ENCODE measurements around the gene ZNF593OS. TPM values are rescaled to one million over a fixed set of nuclear protein-coding genes. Genes with fewer than 3 reads are reported as not detected.

The ZNF593OS gene
- polyA plus RNA-seq, 1 experiment: not detected

DNA sequence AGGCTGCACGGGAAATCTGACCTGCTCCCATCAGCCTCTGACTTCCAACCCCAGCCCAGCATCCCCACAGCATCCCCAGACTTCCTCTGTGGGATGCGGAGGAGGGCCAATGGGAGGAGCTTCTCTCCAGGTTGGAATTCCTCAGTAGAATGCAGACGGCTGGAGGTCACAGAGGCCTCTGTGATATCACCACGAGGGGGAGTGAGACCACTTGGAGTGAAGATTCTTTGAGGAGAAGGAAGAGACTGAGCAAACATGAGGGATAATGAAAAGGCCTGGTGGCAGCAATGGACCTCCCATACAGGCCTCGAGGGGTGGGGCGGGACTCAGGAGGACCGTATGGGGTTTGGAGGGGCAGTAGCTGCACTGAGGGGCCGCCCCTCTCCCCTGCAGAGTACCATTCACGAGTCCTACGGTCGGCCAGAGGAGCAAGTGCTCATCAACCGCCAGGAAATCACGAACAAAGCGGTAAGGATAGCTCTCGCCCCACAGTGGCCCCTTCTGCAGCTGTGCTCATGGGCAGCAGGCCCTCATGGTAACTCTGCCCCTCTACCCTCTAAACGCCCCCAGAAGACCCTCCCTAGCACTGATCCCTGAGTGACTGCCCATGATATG, 18.8 kb upstream of the ZNF593OS start, which contains the start of gene CATSPER4:
TSS of gene CATSPER4 (plus strand) at position 230 of the 615 bp plus-strand sequence. CDS start at position 256, 26 bp downstream.
- DNase-seq (ENCODE audit: low read depth): no peak
- H3K36me3 ChIP-seq (ENCODE audit: control insufficient read depth, insufficient read depth, low read length): no peaks in the 10 kb centered on the region
- ChIA-PET CTCF (interaction anchor here (1.0 to 1.5 kb wide), 3 partner anchors 46 to 201 kb away, joined by 3 to 6 read pairs (median 4); no protein-coding TSS in a partner anchor), POLR2A (interaction anchor here (0.6 kb wide), 1 partner anchor 120 kb away, joined by 5 read pairs; no protein-coding TSS in a partner anchor)
- no peak within 1 kb of the TSS for H3K4me3 ChIP-seq (ENCODE audit: low read depth, low read length)
- no peaks in the 10 kb centered on the region for H3K27me3 ChIP-seq (ENCODE audit: control insufficient read depth, insufficient read depth, low read length)
- TF ChIP-seq, protein P1, sequence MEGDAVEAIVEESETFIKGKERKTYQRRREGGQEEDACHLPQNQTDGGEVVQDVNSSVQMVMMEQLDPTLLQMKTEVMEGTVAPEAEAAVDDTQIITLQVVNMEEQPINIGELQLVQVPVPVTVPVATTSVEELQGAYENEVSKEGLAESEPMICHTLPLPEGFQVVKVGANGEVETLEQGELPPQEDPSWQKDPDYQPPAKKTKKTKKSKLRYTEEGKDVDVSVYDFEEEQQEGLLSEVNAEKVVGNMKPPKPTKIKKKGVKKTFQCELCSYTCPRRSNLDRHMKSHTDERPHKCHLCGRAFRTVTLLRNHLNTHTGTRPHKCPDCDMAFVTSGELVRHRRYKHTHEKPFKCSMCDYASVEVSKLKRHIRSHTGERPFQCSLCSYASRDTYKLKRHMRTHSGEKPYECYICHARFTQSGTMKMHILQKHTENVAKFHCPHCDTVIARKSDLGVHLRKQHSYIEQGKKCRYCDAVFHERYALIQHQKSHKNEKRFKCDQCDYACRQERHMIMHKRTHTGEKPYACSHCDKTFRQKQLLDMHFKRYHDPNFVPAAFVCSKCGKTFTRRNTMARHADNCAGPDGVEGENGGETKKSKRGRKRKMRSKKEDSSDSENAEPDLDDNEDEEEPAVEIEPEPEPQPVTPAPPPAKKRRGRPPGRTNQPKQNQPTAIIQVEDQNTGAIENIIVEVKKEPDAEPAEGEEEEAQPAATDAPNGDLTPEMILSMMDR (IDR thresholded peaks at IDR 0.05; ENCODE audit: insufficient read depth, low read depth, low read length): no peak

DNA sequence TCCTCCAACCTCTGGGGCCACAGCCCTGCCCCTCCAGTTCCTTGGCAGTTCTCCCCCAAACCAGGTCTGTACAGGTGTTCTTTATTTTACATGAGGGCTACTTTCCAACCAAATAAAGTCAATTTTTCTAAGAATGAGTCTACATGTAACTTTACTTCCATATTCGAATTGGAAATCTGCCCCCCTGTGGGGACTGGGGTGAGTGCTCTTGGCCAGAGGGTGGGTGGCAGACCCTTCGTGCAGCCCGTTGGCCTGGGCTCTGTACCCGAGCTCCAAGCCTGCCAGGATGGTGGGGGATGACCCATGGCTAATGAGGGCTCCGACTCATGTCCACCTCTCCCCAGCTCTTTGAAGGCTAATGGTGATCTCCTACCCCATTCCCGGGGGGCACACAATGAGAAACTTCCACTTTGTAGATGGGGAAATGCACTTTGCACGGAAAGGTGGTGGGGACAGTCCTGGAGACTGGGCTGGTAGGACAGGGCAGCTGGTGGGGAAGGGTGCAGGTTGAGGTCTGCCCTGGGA, 18.2 kb upstream of the ZNF593OS start:
- CTCF ChIA-PET: interaction anchor here (1.0 to 1.5 kb wide), 3 partner anchors 45 to 201 kb away, joined by 3 to 6 read pairs (median 4); no protein-coding TSS in a partner anchor
- TF ChIP-seq, protein P1 (IDR thresholded peaks at IDR 0.05; ENCODE audit: insufficient read depth, low read depth, low read length): no peak
- POLR2A ChIA-PET: interaction anchor here (0.6 kb wide), 1 partner anchor 121 kb away, joined by 5 read pairs; no protein-coding TSS in a partner anchor
- Histone ChIP-seq H3K4me3 (ENCODE audit: low read depth, low read length) (no peak overlapping the region), H3K36me3 (ENCODE audit: control insufficient read depth, insufficient read depth, low read length) (no peaks in the 10 kb centered on the region), H3K27me3 (ENCODE audit: control insufficient read depth, insufficient read depth, low read length) (no peaks in the 10 kb centered on the region)
- DNase-seq (ENCODE audit: low read depth): no peak

DNA sequence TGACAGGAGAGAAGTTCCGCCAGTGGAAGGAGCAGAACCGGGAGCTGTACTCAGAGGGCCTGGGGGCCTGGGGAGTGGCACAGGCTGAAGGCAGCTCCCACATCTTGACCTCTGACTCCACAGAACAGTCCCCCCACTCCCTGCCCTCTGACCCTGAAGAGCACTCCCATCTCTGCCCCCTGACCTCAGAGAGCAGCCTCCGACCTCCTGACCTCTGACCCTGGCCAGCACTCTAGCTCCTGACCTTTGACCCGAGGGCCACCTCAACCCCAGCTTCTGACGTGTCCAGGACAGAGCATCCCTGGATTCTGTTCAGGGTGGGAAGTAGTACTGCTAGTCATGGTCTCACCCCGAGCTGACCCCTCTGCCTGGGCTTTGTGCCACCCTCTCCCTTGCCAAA, 17.7 kb upstream of the ZNF593OS start:
- no peak for DNase-seq (ENCODE audit: low read depth)
- Histone ChIP-seq H3K27me3 (ENCODE audit: control insufficient read depth, insufficient read depth, low read length) (no peaks in the 10 kb centered on the region), H3K4me3 (ENCODE audit: low read depth, low read length) (no peak overlapping the region), H3K36me3 (ENCODE audit: control insufficient read depth, insufficient read depth, low read length) (no peaks in the 10 kb centered on the region)
- ChIA-PET CTCF (interaction anchor here (1.0 to 1.5 kb wide), 3 partner anchors 45 to 202 kb away, joined by 3 to 6 read pairs (median 4); no protein-coding TSS in a partner anchor), POLR2A (no interaction called here)
- TF ChIP-seq, protein P1 (IDR thresholded peaks at IDR 0.05; ENCODE audit: insufficient read depth, low read depth, low read length): no peak

DNA sequence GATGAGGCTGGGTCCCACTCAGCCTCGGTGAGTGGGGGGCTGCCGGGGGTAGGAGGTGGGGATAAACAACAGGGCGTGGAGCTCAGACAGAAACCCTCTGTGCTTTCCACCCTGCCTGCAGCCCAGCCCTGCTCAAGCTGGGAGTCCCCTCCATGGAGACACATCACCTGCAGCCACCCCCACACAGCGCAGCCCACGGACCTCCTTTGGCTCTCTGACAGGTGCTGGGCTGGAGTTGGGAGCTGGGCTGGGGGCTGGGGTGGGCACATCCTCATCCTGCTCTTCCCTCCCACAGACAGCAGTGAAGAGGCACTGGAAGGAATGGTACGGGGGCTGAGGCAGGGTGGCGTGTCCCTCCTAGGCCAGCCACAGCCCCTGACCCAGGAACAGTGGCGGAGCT, 16.8 kb upstream of the ZNF593OS start:
- Histone ChIP-seq H3K36me3 (ENCODE audit: control insufficient read depth, insufficient read depth, low read length) (no peaks in the 10 kb centered on the region), H3K27me3 (ENCODE audit: control insufficient read depth, insufficient read depth, low read length) (no peaks in the 10 kb centered on the region), H3K4me3 (ENCODE audit: low read depth, low read length) (no peak overlapping the region)
- CTCF ChIA-PET: no interaction called here
- POLR2A ChIA-PET: no interaction called here
- TF ChIP-seq, protein P1 (IDR thresholded peaks at IDR 0.05; ENCODE audit: insufficient read depth, low read depth, low read length): no peak
- no peak for DNase-seq (ENCODE audit: low read depth)

DNA sequence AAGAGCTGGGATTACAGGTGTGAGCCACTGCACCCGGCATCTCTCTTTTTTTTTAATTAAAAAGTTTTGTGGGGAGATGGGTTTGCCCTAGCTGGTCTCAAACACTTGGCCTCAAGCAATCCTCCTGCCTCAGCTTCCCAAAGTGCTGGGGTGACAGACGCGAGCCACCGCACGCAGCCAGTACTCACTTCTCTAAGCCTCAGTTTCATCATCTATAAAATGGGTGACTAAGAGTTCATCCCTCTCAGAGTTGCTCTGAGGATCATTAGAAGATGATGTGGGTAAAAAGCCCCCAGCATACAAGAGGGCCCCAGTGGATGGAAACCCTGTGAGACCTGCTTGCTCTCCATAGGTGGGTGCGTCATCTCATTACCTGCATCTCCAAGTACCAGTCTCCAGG, 16.2 kb upstream of the ZNF593OS start:
- POLR2A ChIA-PET: no interaction called here
- H3K36me3 ChIP-seq (ENCODE audit: control insufficient read depth, insufficient read depth, low read length): no peaks in the 10 kb centered on the region
- H3K4me3 ChIP-seq (ENCODE audit: low read depth, low read length): no peak overlapping the region
- CTCF ChIA-PET: interaction anchor here (1.7 kb wide), 1 partner anchor 229 kb away, joined by 3 read pairs; no protein-coding TSS in a partner anchor
- TF ChIP-seq, protein P1 (IDR thresholded peaks at IDR 0.05; ENCODE audit: insufficient read depth, low read depth, low read length): no peak
- no peaks in the 10 kb centered on the region for H3K27me3 ChIP-seq (ENCODE audit: control insufficient read depth, insufficient read depth, low read length)
- DNase-seq (ENCODE audit: low read depth): no peak

Measured in BJ (cell line).